Measurements from ENCODE around the gene HACD2. TPM values are rescaled to one million over a fixed set of nuclear protein-coding genes. Genes with fewer than 3 reads are reported as not detected.

Gene HACD2
- total and polyA plus RNA-seq, 10 of the 15 experiments (the other 5 are each of a cell fraction or from before 2014, with no cell fraction given) = 9.1 to 30.0 (median 18.8) TPM

GRCh38 chr3:123593381-123593780, 8.5 kb upstream of the HACD2 start:
- RAD21 ChIA-PET (ENCODE audit: unreplicated experiment) = no interaction called here
- CTCF ChIA-PET = no interaction called here
- Histone ChIP-seq H3K4me2 (ENCODE audit: control insufficient read depth, insufficient read depth) (no peak overlapping the region), H2AFZ (ENCODE audit: control insufficient read depth, low read depth, low read length) (no peak overlapping the region), H3K79me2 (ENCODE audit: control insufficient read depth, insufficient read depth, low read length) (no peaks in the 10 kb centered on the region), H3K9me3 (replicated peaks; ENCODE audit: control insufficient read depth, insufficient read depth, low read length) (peaks cover 17% of the 10 kb centered on the region), H3K36me3 (ENCODE audit: control insufficient read depth in 2 of 2, insufficient read depth in 2 of 2, low read length in 1 of 2) (no peaks in the 10 kb centered on the region), H3K9ac (ENCODE audit: control insufficient read depth, insufficient read depth, low read length) (no peak overlapping the region), H3K4me1 (ENCODE audit: control insufficient read depth, insufficient read depth, low read length) (no peaks in the 10 kb centered on the region), H3K4me3 (no peak overlapping the region), H4K20me1 (ENCODE audit: control insufficient read depth, insufficient read depth) (no peaks in the 10 kb centered on the region), H3K27ac (ENCODE audit: control insufficient read depth, insufficient read depth) (no peak overlapping the region), H3K27me3 (replicated peaks in 1 of 2; ENCODE audit: control insufficient read depth in 2 of 2, insufficient read depth in 2 of 2, low read length in 1 of 2) (no peaks in the 10 kb centered on the region)
- no peak for ATAC-seq
- DNase-seq (ENCODE audit: low read depth, low spot score) = no peak
- in situ Hi-C loops (cut with MboI) = no loop called here
- intact Hi-C loops (cut with micrococcal nuclease; ENCODE audit: unreplicated experiment) = no loop called here
- POLR2A ChIA-PET = no interaction called here
- no peak for FAIRE-seq
- BruUV-seq (replicated peaks) = no TSS peak
- SMC1A ChIA-PET (ENCODE audit: uncharacterized antibody, unreplicated experiment) = interaction anchor here (1.1 kb wide), 1 partner anchor 11 kb away, joined by 3 read pairs; no protein-coding TSS in a partner anchor
- WGBS (ENCODE audit: insufficient coverage, insufficient replicate concordance, low lambda C conversion rate, missing lambda C conversion rate) = 100% methylated on average over 3 of the region's 3 CpGs
- TF ChIP-seq MYB (IDR thresholded peaks at IDR 0.05; ENCODE audit: borderline replicate concordance, low read depth, low read length) = no peak
- TF ChIP-seq PBX3 (IDR thresholded peaks at IDR 0.05; ENCODE audit: insufficient replicate concordance, low read depth, low read length) = no peak
- TF ChIP-seq IRF3 (IDR thresholded peaks at IDR 0.05) = no peak
- TF ChIP-seq ZNF207 (IDR thresholded peaks at IDR 0.05; ENCODE audit: borderline replicate concordance) = no peak
- TF ChIP-seq DPF2 (IDR thresholded peaks at IDR 0.05) = no peak
- TF ChIP-seq NR2F1 (conservative IDR thresholded peaks at IDR 0.05) = no peak
- TF ChIP-seq SKIL (IDR thresholded peaks at IDR 0.05; ENCODE audit: low read depth, poor library complexity, severe bottlenecking) = no peak
- no peak for TF ChIP-seq SIX5 (IDR thresholded peaks at IDR 0.05; ENCODE audit: low read depth, low read length, severe bottlenecking)
- no peak for TF ChIP-seq ZNF622 (IDR thresholded peaks at IDR 0.05)
- no peak for TF ChIP-seq CREB1 (IDR thresholded peaks at IDR 0.05; ENCODE audit: low read depth)
- no peak for TF ChIP-seq BCL3 (IDR thresholded peaks at IDR 0.05; ENCODE audit: borderline replicate concordance, insufficient read depth, low read depth, low read length, poor library complexity, severe bottlenecking)
- no peak for TF ChIP-seq FOXM1 (IDR thresholded peaks at IDR 0.05; ENCODE audit: low read depth, low read length)
- no peak for TF ChIP-seq BCLAF1 (IDR thresholded peaks at IDR 0.05)
- TF ChIP-seq RUNX3 (IDR thresholded peaks at IDR 0.05; ENCODE audit: low read length) = no peak
- TF ChIP-seq CHD4 (IDR thresholded peaks at IDR 0.05) = no peak
- TF ChIP-seq TBL1XR1 (IDR thresholded peaks at IDR 0.05; ENCODE audit: low read depth, low read length) = no peak
- no peak for TF ChIP-seq SP1 (IDR thresholded peaks at IDR 0.05; ENCODE audit: low read depth, low read length)
- no peak for TF ChIP-seq CBX5 (IDR thresholded peaks at IDR 0.05; ENCODE audit: low read depth)
